DMS 273 treated with DMSO at 0.1 percent for 48 hours (cell line): ENCODE measurements around the gene ST6GAL1.
A peak's percentile ranks its signal among the peaks of the same experiment; 100 is the strongest.

ENCODE experiments used
- DNase-seq: peaks from one replicate; lab custom pipeline; 2025; lab: John Stamatoyannopoulos, UW

The ST6GAL1 gene

GRCh38 chr3:187077537-187077936 is 147.2 kb downstream of the ST6GAL1 start:
- no peak for DNase-seq

DNA sequence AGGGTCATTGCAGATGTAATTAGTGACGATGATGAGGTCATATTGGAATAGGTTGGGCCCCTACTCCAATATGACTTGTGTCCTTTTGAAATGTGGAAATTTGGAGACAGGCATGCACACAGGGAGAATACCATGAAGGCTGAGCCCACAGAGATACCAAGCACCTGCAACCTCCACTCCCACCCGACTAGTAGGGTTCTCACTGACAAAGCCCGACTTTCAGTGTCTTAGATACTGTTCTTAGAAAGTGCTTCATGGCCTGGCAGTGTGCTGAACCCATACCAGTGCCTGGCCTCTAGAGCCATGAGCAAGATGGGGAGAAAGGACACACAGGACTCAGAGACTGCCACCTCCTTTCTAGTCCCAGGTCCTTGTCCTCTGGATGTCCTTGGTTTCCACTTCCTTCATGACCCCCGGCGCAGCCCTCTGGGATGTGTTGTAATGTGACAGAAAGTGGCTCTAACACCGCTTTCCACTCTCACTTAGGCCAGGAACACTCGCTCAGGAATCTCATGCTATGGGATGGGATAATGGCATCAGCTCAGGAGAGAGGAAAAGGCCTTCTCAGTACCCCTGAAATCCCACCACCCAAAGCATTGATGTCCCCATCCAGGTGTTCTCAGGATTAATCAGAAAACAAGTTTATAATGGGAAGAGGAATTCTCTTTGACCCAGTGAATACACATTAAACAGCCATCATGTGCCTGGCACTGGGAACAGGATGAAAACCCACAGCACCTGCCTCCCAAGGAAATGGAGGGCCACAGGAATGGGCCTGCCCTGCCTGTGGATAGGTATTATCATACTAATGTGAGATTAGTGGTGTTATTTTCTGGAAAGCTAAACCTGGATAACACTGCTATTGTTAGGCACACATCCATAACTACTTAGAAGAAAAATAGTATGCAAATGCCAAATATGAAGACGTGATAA is 149.0 kb downstream of the ST6GAL1 start:
- DNase-seq = no peak

- no peak for DNase-seq
Measured at GRCh38 chr3:187080799-187081450, 150.6 kb downstream of the ST6GAL1 start.

- no peak for DNase-seq
Measured at GRCh38 chr3:187082758-187083375, 152.5 kb downstream of the ST6GAL1 start.

GRCh38 chr3:187084126-187084525 is 153.8 kb downstream of the ST6GAL1 start:
- no peak for DNase-seq

GRCh38 chr3:187084580-187084979 is 154.3 kb downstream of the ST6GAL1 start:
- no peak for DNase-seq

DNA sequence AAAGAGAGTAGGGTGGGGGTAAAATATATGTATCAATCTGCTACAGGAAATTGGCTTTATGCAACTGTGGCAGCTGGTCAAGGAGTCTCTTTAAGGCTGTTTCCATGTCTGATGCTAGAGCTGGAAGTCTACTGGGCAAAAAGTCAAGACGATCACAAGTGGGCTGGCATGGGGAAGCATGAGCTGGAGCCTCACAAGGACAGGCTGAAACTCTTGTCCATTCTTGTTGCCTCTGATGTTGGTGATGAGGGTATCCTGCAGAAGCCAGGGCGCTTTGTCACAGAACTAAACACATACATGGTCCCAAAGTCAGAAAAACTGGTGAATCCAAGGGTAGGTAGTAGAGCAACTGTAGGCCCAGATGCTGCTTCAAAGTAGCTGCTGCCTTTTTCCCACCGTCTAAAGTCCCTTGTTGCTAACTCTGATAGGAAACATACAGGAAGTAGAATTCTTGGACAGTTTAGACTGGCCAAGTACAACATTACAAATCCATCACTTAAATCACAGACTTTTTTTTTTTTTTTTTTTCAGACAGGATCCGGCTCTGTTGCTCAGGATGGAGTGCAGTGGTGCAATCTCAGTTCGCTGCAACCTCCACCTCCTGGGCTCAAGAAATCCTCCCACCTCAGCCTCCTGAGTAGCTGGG is 154.8 kb downstream of the ST6GAL1 start:
- DNase-seq = no peak

- DNase-seq = no peak
Measured at GRCh38 chr3:187085933-187086332, 155.6 kb downstream of the ST6GAL1 start.

GRCh38 chr3:187086831-187087230 is 156.5 kb downstream of the ST6GAL1 start:
- DNase-seq = no peak

GRCh38 chr3:187088701-187089100 is 158.4 kb downstream of the ST6GAL1 start:
- no peak for DNase-seq

- DNase-seq = no peak
Measured at GRCh38 chr3:187093320-187093719, 163.0 kb downstream of the ST6GAL1 start.

GRCh38 chr3:187098923-187099512 is 168.7 kb downstream of the ST6GAL1 start:
- DNase-seq = no peak

DNA sequence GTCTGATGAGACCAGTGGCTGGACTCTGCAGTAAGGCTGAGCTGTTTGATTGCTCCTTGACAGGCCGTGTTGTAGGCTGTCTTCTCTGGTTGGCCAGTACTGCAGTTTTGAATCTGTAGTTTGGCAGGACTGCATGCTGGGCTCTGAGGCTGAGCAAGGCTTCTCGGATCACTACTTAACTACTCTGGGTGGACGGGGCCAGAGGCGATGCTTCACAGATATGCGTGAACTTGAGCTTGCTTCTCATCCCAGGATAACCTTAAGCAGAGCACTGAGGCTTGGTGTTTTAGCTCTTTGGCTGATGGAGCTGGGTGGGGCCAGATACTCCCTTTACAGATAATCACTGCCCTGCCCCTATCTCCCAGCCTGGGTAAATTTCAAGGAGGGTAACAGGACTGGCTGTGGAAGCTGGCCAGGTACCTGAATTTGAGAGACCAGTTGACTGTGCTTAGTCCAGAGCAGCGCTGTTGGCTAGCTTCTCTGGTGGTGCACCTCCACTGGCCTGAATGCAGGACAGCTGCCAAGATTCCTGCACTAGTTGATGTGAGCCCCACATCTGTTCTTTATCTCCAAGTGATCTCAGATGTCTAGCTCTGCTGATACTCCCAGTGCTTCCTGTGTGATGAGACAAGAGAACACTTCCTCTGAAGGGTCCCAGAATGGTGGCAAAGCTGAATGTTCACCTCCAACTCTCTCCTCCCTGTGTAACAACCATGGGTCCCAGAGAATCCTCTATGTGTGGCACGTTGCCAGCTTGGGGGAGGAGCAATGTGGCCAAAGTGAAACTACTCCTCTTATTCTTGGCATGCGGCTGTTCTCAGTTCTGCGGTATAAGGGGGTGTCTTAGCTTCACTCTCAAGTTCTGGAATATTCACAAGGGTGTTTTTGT is 171.1 kb downstream of the ST6GAL1 start:
- DNase-seq = peak; percentile 69

GRCh38 chr3:187102073-187102634 is 171.8 kb downstream of the ST6GAL1 start:
- no peak for DNase-seq

DNA sequence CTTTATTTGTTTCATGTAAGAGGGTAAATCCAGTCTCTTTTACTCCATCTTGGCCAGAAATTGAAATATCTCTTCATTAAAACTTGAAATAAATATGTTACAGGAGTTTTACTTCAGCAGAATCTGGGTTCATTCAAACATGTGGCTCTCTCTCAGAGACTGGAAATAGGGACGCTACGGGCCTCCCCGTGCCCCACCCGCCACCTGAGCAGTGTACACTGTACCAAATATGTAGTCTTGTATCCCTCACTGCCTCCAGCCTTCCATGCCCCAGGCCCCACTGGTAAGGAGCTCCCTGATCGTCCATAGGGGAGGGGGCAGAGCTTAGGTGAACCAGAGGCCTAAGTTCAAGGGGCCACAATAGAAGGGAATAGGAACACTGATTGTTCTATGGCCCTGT is 172.9 kb downstream of the ST6GAL1 start:
- no peak for DNase-seq

- no peak for DNase-seq
Measured at GRCh38 chr3:187104342-187104741, 174.0 kb downstream of the ST6GAL1 start.

DNA sequence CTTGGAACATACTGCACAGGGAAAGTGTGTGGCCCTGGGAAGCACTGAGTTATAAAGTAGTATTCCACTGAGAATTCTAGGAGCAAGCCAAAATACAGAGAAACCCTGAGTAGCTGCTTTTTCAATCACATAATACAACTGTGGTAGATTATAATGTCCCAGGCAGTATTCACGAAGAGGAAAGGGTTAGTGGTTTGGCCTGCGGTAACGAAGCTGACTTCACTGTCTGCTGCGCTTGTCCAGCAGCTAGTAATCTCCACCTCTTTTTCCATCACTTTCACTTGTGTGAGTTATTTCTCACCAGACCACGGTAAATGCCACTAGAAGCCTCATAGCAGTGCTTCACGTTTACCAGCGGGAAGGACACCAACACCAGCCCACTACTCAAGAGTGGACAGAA is 174.6 kb downstream of the ST6GAL1 start:
- no peak for DNase-seq

- no peak for DNase-seq
Measured at GRCh38 chr3:187105700-187106099, 175.4 kb downstream of the ST6GAL1 start.

DNA sequence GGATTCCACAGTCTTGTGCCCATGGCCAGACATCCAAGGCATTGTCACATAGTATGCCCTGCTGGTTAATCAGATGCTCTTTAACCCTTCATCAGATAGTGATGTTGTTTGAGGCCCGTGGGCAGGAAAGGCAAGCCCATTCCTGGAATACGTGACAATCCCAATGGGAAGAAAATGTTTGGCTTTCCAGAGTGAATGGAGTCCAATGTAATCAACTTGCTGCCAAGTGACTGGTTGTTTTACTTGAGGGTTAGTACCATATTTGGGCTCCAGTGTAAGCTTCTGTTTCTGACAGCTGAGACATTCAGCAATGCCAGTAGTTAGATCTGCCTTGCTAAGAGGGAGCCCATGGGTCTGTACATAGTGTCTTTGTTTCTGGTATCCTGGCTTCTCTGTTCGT is 177.7 kb downstream of the ST6GAL1 start:
- no peak for DNase-seq

GRCh38 chr3:187110156-187110555 is 179.8 kb downstream of the ST6GAL1 start:
- no peak for DNase-seq
